Astrocyte (in vitro differentiated cells and primary cell): ENCODE measurements around the gene ACYP1. TPM values are rescaled to one million over a fixed set of nuclear protein-coding genes. Genes with fewer than 3 reads are reported as not detected.

Experiments
- DNase-seq: peaks from one replicate; pipeline ENCODE4 v3.0.0-alpha.2; 2010; ENCODE audit warnings: low read depth
- FAIRE-seq: peaks from 2 replicates; lab custom pipeline; 2011; peaks lifted over from hg19 to GRCh38; lab: Jason Lieb, UNC
- H2AFZ ChIP-seq: 2 replicates; pipeline ENCODE4 v1.6.0; 2012; ENCODE audit warnings: low read depth, low read length, inconsistent platforms
- H3K27ac ChIP-seq: 2 replicates; pipeline ENCODE4 v1.5.1; 2011; ENCODE audit warnings: low read depth, low read length, inconsistent platforms
- H3K27me3 ChIP-seq: 2 replicates; pipeline ENCODE4 v1.6.0; 2011; ENCODE audit warnings: low read length, inconsistent platforms; ENCODE audit not compliant: insufficient read depth
- H3K36me3 ChIP-seq: 2 replicates; pipeline ENCODE4 v1.5.1; 2011; ENCODE audit warnings: low read length, inconsistent platforms; ENCODE audit not compliant: insufficient read depth
- H3K4me1 ChIP-seq: 2 replicates; pipeline ENCODE4 v1.5.1; 2011; ENCODE audit warnings: low read length, inconsistent platforms; ENCODE audit not compliant: insufficient read depth
- H3K4me2 ChIP-seq: 2 replicates; pipeline ENCODE4 v1.6.0; 2012; ENCODE audit warnings: low read length, inconsistent platforms
- H3K4me3 ChIP-seq: 2 replicates; pipeline ENCODE4 v1.5.1; 2011; ENCODE audit warnings: low read depth, mild to moderate bottlenecking, low read length, inconsistent platforms; ENCODE audit not compliant: insufficient read depth
- H3K79me2 ChIP-seq: 2 replicates; pipeline ENCODE4 v1.6.0; 2012; ENCODE audit warnings: mild to moderate bottlenecking, low read length, inconsistent platforms; ENCODE audit not compliant: insufficient read depth
- H3K9ac ChIP-seq: 2 replicates; pipeline ENCODE4 v1.6.0; 2012; ENCODE audit warnings: mild to moderate bottlenecking, low read length, inconsistent platforms
- H3K9me3 ChIP-seq: 2 replicates; pipeline ENCODE4 v1.5.1; 2012; ENCODE audit warnings: low read depth, mild to moderate bottlenecking, low read length, inconsistent platforms; ENCODE audit not compliant: insufficient read depth
- H4K20me1 ChIP-seq: 2 replicates; pipeline ENCODE4 v1.6.0; 2012; ENCODE audit warnings: low read length, inconsistent platforms; ENCODE audit not compliant: insufficient read depth
- H3K27ac Mint-ChIP-seq: one replicate; pipeline ENCODE4 v1.8.0; 2021; ENCODE audit warnings: mild to moderate bottlenecking, mixed read lengths; ENCODE audit not compliant: unreplicated experiment
- H3K27me3 Mint-ChIP-seq: one replicate; pipeline ENCODE4 v1.8.0; 2021; ENCODE audit warnings: low read depth, mixed read lengths; ENCODE audit not compliant: unreplicated experiment
- H3K36me3 Mint-ChIP-seq: one replicate; pipeline ENCODE4 v1.8.0; 2021; ENCODE audit warnings: low read depth, mixed read lengths; ENCODE audit not compliant: unreplicated experiment
- H3K4me1 Mint-ChIP-seq: one replicate; pipeline ENCODE4 v1.8.0; 2021; ENCODE audit warnings: low read depth, mixed read lengths; ENCODE audit not compliant: unreplicated experiment
- H3K4me3 Mint-ChIP-seq: one replicate; pipeline ENCODE4 v1.8.0; 2021; ENCODE audit warnings: mild to moderate bottlenecking, moderate library complexity, mixed read lengths; ENCODE audit not compliant: unreplicated experiment
- H3K9me3 Mint-ChIP-seq: one replicate; pipeline ENCODE4 v1.8.0; 2021; ENCODE audit warnings: mild to moderate bottlenecking, mixed read lengths; ENCODE audit not compliant: unreplicated experiment
- CTCF ChIP-seq: IDR thresholded peaks from 2 replicates; pipeline ENCODE4 v1.5.1; 2011; ENCODE audit warnings: low read depth, mild to moderate bottlenecking, inconsistent platforms, low read length, moderate library complexity; ENCODE audit not compliant: insufficient read depth
- EZH2 ChIP-seq: IDR thresholded peaks from 2 replicates; pipeline ENCODE4 v1.6.1; 2012; ENCODE audit warnings: mild to moderate bottlenecking, low read length, inconsistent platforms; ENCODE audit not compliant: insufficient read depth
- total RNA-seq: library from RNA; stranded (reverse); gene quantifications from 2 replicates; pipeline ENCODE4 v1.2.1, GENCODE V29; 2021

The ACYP1 gene
- total RNA-seq, 1 donor from 2014 or later: 8.9 TPM

GRCh38 chr14:75032939-75033338 lies 30.9 kb downstream of the ACYP1 start:
- H3K27ac Mint-ChIP-seq: no peak overlapping the region
- Histone ChIP-seq H3K4me1 (no peaks in the 10 kb centered on the region), H2AFZ (no peak overlapping the region), H3K4me2 (no peak overlapping the region), H3K27ac (no peak overlapping the region), H4K20me1 (no peaks in the 10 kb centered on the region), H3K27me3 (no peaks in the 10 kb centered on the region), H3K9me3 (no peaks in the 10 kb centered on the region), H3K79me2 (no peaks in the 10 kb centered on the region), H3K36me3 (peaks cover 12% of the 10 kb centered on the region), H3K4me3 (no peak overlapping the region), H3K9ac (no peak overlapping the region)
- H3K4me3 Mint-ChIP-seq: no peak overlapping the region
- H3K4me1 Mint-ChIP-seq: no peaks in the 10 kb centered on the region
- peaks cover 17% of the 10 kb centered on the region for H3K36me3 Mint-ChIP-seq
- DNase-seq: no peak
- TF ChIP-seq CTCF: no peak
- no peak for TF ChIP-seq EZH2
- no peaks in the 10 kb centered on the region for H3K9me3 Mint-ChIP-seq
- no peaks in the 10 kb centered on the region for H3K27me3 Mint-ChIP-seq
- FAIRE-seq: no peak

GRCh38 chr14:75030147-75030546 lies 33.7 kb downstream of the ACYP1 start:
- no peaks in the 10 kb centered on the region for H3K9me3 Mint-ChIP-seq
- H3K4me3 ChIP-seq: no peak overlapping the region
- no peaks in the 10 kb centered on the region for H3K27me3 ChIP-seq
- peaks cover 6% of the 10 kb centered on the region for H3K36me3 Mint-ChIP-seq
- H3K9me3 ChIP-seq: no peaks in the 10 kb centered on the region
- H3K4me1 ChIP-seq: peaks cover 3% of the 10 kb centered on the region
- no peak overlapping the region for H3K9ac ChIP-seq
- no peak for DNase-seq
- TF ChIP-seq CTCF: no peak
- no peak for TF ChIP-seq EZH2
- H2AFZ ChIP-seq: no peak overlapping the region
- peaks cover 12% of the 10 kb centered on the region for H3K36me3 ChIP-seq
- H3K27ac Mint-ChIP-seq: no peak overlapping the region
- H3K27me3 Mint-ChIP-seq: no peaks in the 10 kb centered on the region
- H3K79me2 ChIP-seq: no peaks in the 10 kb centered on the region
- H3K4me1 Mint-ChIP-seq: no peaks in the 10 kb centered on the region
- H3K27ac ChIP-seq: no peak overlapping the region
- FAIRE-seq: no peak
- no peak overlapping the region for H3K4me3 Mint-ChIP-seq
- H4K20me1 ChIP-seq: no peaks in the 10 kb centered on the region
- no peak overlapping the region for H3K4me2 ChIP-seq

DNA sequence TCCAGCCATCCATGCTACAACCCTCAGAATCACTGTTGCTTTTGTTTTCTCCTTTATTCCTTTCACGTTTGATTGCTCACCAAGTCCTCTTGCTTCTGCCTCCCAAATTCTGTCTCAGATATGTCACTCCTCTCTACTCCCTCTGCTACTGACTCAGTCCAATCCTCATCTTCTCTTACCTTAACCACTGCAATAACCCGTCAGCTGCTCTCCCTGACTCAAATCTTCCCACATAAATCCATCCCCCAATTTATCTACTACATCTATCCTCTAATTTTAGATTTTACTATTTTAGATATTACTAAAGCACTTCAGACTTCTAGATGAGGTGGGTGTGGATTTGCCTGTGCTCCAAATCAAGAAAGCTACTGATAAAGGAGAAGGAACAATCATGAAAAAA lies 37.9 kb downstream of the ACYP1 start:
- Mint-ChIP-seq H3K4me1 (no peaks in the 10 kb centered on the region), H3K27me3 (no peaks in the 10 kb centered on the region), H3K9me3 (no peaks in the 10 kb centered on the region), H3K36me3 (peaks cover 12% of the 10 kb centered on the region), H3K4me3 (no peak overlapping the region), H3K27ac (no peak overlapping the region)
- Histone ChIP-seq H3K36me3 (peaks cover 13% of the 10 kb centered on the region), H2AFZ (no peak overlapping the region), H3K27me3 (no peaks in the 10 kb centered on the region), H3K9ac (no peak overlapping the region), H3K9me3 (no peaks in the 10 kb centered on the region), H3K4me2 (no peak overlapping the region), H3K27ac (no peak overlapping the region), H3K4me3 (no peak overlapping the region), H4K20me1 (no peaks in the 10 kb centered on the region), H3K4me1 (peaks cover 7% of the 10 kb centered on the region), H3K79me2 (no peaks in the 10 kb centered on the region)
- no peak for DNase-seq
- FAIRE-seq: no peak
- TF ChIP-seq CTCF: no peak
- TF ChIP-seq EZH2: no peak
